Endometrial microvascular endothelial cells (primary cell): ENCODE measurements around the gene ST13. TPM values are rescaled to one million over a fixed set of nuclear protein-coding genes. Genes with fewer than 3 reads are reported as not detected.
"Not testable (repeated sequence)": the region's sequence is repeated elsewhere in the genome, so short reads cannot be mapped to it uniquely, and the experiment has no call there.

Experiments
- in situ Hi-C: cut with HindIII; loops from 2 replicates; pipeline ENCODE4 v1.10.0; 2017; ENCODE audit warnings: low sequenced_read_pairs, low pct_unique_long_range_greater_than_20kb; ENCODE audit errors: inconsistent ontology term
- total RNA-seq: library from RNA; depleted of rRNA; stranded (reverse); fragments of >200 nt; gene quantifications from one replicate; pipeline ENCODE4 v1.2.3, GENCODE V29; 2015; ENCODE audit errors: inconsistent ontology term

ST13 gene
- total RNA-seq, 1 donor from 2014 or later: 88.5 TPM

DNA sequence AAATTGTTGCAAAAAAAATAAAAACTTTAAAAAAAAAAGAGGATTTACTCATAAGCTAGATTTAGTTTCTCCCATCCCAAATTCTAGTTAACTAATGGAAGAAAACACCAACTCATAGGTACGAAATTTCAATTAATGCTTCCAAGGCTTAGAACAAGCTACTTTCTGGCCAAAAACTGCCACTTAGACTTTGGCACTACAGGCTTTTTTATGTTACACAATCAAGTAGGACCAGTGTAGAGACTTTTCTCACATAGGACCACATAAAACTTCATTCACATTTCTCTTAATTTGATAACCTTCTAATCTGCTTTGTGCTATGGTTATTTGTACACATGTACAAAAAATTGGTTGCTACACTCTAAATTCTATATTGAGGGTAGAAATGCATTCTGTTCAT is 3.1 kb downstream of the ST13 start:
- in situ Hi-C loops: no loop called here

- in situ Hi-C loops: not testable (repeated sequence)
Observed at GRCh38 chr22:40845816-40846215, 10.6 kb downstream of the ST13 start.

GRCh38 chr22:40844951-40845350 is 11.5 kb downstream of the ST13 start:
- in situ Hi-C loops: no loop called here

- in situ Hi-C loops: no loop called here
Observed at GRCh38 chr22:40838486-40838885, 18.0 kb downstream of the ST13 start.

- in situ Hi-C loops: no loop called here
Observed at GRCh38 chr22:40834619-40835018, 21.8 kb downstream of the ST13 start.

GRCh38 chr22:40829131-40829530 is 27.3 kb downstream of the ST13 start:
- in situ Hi-C loops: no loop called here

DNA sequence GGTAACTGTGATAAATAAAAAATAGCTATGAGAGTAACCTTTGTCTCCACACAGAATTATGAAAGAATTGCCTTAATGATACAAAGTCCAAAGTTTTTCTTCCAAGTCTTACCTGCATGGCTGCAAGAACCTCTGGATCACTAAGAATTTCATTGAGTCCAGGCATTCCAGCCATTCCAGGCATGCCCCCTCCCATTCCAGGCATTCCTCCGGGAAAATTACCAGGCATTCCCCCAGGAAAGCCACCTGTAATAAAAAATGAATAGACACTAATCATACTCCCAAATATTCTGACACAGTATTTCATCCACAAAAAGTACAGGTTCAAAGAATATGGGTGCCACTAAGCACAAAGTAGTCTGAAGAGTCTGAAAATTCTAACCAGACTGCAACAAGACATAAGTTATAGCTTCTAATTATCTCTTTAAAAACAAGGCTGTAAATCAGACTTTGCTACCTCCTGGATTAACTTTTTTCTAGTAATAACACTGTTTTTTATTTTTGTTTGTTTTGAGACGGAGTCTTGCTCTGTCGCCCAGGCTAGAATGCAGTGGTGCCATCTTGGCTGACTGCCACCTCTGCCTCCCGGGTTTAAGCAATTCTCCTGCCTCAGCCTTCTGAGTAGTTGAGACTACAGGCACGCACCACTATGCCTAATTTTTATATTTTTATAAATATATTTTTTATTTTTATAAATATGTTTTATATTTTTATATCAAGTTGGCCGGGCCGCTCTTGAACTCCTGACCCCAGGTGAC is 29.3 kb downstream of the ST13 start:
- in situ Hi-C loops: no loop called here

DNA sequence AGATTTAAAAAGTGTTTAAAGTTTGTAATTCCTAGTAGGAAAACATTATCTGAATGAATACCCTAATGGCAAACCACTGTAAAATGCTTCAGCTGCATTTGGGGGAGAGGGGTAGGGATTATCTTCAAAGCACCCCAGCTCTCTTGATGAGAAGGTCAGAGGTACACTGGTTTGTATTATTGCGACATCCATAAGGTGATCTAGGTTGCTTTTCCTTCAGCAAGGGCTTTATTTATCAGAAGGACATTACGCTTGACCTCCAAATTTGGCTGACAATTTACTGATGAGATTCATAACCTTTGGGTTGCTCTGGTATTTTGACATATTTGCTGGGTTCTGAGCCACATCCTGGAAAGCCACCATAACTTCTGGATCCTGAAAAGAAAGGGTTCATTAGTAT is 30.1 kb downstream of the ST13 start:
- in situ Hi-C loops: not testable (repeated sequence)

- in situ Hi-C loops: no loop called here
Observed at GRCh38 chr22:40823426-40823825, 33.0 kb downstream of the ST13 start.

DNA sequence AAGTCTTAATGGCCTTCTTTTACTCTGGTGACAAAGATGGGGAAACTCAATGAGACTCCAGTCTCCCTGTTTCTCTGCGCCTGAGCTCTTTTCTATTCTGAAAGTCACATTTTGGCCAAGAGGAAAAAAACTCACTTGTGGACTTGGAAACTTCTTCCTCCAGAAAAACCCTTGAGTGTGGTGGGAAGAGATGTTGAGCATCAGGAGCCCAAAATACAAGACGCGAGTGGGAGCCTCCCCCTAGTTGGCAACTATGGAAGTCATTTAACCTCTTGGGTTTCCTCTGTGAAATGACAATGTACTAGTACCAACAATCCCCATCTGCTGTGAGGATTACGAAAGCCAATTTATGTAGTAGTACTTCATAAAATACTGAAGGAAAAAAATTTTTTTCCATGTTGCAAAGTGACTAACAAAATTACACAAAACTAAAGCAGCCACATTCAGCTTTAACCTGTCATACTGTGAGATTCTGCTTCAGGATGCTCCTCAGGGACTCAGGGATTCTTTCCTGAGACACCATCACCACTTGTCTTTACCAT is 36.8 kb downstream of the ST13 start:
- in situ Hi-C loops: no loop called here

DNA sequence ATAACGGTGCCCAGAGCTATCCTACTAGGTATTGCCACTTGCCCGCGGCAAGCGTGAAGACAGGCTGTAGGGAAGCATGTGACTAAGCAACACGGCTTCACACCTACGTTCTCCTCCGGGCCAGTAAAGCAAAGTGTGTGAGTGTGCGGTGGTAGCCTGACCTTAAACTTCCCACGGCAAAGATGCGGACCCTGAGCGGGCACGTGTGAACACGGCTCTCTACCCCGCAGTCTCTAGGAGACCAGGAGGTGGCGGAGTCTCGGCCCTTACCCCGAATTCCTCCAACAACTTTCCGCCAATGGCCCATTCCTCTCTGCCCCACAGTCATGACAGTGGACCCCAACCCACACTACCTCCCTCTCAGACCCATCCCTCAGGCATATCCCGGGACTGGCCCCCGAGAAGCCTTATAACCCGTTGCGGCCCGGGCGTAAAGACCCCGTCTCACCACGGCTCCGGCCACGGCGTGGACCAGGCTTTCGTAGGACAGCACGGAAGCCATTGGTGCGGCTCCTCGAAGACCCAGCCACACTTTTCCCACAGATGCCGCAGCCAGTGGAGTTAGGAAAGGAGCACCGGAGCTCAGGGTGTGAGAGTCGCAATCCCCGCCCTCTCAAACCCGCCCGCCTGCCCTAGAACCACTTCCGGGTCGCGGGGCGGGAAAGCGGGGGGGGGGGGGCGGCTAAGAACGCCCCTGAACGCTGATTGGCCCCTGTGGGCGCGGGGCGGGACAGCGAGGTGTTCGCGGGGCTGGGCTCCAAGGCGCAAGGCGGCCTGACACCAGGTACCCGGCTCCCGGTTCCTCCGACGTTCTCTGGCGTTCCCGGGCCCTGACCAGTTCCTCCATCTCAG is 37.5 kb downstream of the ST13 start, which contains the start of gene SLC25A17:
TSS of gene SLC25A17 (minus strand) at position 600 of the 852 bp plus-strand sequence. CDS start at position 502, 98 bp downstream.
- in situ Hi-C loops: no loop called here

DNA sequence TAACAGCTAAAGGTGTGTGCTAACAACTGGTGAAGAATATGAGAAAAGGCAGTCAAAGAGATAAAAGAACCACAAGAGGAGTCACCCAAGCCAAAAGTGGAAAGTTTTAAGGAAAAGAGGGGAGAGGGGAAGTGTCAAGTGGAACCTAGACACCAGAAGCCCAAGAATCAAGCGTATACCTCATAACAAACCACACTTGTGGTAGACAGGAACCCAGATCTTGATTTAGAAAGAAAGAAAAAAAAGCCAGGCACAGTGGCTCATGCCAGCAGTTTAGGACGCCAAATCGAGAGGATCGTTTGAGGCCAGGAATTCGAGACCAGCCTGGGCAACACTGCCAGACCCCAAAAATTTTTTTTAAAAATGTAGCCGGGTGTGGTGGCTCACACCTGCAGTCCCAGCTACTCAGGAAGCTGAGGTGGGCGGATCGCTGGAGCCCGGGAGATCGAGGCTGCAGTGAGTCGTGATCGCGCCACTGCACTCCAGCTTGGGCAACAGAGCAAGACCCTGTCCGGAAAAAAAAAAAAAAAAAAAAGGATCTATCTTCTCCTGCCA is 38.2 kb downstream of the ST13 start:
- in situ Hi-C loops: no loop called here

DNA sequence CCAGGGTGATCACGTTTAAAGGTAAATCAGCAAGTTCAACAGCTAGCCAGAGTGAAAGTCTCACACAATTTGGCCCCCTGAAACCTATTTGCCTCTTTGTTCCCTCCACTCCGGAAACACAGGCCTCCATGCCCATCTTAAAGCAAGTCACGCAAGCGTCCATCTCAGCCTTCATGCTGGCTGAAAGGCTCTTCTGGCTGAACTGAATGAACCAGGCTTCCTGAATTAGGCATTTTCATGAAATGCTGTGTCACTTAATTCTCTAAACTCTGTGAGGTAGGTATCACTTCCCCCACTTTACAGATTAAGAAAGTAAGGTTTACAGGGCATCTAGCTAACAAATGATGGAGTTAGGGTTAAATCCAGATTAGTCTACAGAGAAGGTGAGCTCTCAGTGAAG is 38.7 kb downstream of the ST13 start:
- in situ Hi-C loops: no loop called here

DNA sequence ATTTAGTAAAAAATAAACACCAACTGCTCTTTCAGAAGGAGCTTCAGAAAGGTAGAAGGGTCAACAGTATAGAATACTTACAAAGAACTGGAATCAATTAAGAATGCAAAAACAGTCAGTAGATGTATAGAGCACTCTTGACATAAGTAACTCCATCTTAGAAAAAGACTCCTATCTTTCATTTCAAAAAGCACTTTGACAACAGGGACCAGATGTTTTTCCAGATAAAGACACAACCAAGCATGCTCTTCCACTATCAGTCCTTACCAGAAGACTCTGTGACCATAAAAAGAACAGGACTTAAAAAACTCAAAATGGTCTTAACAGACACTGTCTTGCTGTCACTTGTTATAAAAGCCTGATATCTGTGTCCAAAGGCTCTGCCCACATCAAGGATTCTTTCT is 42.5 kb downstream of the ST13 start:
- in situ Hi-C loops: no loop called here

DNA sequence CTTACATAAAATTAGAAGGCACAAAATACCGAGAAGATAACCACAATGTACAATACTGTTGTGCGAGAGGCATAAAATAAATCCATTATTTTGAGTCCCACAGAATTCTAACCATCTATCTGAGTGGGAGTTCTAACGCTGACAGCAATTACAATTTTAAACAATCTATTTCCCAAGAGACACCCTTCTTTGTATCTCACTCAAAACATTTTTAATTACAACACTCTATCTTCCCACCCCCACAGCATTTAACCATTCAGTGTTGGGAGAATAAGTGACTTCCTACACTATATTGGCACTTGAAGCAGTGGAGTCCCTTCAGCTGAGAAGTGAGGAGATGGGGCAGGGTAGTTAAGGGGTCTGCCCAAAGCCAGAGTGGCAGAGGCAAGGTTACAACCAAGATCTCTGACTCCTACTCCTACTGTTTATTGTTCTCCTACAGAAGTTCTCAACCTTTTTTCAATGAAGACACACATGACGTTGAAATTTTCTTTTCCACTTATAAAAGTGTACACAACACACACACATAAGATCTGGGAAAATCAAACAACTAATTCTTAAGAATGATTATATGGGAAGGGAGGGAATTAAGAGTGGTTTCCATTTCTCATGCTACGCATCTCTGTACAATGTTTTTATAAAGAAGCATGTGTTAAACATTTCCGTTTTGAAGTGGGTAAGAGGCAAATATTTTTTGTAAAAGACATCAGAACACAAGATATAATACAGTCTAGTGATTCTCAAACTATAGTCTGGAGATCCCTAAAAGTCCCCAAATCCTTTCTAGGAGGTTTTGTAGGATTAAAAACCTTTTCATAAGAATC is 48.2 kb downstream of the ST13 start:
- in situ Hi-C loops: no loop called here

DNA sequence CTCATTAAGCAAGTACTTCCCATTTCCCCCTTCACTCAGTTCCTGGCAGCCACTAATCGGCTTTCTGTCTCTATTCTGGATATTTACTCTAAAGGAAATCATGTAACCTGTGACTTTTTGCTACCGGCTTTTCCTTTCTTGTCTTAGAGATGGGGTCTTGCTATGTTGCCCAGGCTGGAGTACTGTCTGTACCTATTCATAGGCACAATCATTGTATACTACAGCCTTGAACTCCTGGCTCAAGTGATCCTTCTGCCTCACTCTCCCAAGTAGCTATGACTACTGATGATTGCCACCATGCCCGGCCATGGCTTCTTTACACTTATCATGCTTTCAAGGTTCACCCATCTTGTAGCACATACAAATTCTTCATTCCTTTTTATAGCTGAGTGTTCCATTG is 49.7 kb downstream of the ST13 start:
- in situ Hi-C loops: no loop called here

DNA sequence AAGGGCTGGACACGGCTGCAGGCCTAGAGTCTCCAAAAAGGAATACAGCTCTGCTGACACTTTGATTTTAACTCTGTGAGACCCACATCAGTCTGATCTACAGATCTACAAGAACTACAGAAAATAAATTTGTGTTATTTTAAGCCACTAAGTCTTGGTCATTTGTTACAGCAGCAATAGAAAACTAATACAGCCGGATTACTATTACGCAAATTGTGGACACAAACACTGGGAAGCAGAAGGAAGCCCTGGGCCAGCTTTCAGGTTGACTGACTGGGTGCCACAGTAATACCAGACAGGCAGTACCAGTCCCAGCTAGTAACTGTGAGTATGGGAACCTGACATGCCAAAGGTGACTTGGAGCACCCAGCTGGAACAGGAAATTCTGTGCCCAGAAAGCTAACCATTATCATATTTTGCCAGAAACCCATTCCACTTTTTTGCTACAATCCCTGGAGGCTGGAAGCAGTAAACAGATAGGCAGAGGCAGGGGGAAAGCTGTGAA is 50.7 kb downstream of the ST13 start:
- in situ Hi-C loops: no loop called here

DNA sequence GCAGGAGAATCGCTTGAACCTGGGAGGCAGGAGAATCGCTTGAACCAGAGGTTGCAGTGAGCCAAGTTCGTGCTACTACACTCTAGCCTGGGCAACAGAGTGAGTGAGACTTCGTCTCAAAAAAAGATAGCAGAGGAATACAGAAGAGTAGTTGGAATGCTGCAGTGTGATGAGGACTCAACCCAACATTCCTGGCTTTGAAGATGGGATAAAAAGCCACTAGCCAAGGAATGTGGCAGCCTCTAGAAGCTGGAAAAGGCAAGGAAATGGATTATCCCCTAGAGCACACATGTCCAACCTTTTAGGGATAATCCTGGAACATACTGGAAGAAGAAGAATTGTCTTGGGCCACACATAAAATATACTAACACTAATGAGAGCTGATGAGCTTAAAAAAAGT is 51.2 kb downstream of the ST13 start:
- in situ Hi-C loops: no loop called here

DNA sequence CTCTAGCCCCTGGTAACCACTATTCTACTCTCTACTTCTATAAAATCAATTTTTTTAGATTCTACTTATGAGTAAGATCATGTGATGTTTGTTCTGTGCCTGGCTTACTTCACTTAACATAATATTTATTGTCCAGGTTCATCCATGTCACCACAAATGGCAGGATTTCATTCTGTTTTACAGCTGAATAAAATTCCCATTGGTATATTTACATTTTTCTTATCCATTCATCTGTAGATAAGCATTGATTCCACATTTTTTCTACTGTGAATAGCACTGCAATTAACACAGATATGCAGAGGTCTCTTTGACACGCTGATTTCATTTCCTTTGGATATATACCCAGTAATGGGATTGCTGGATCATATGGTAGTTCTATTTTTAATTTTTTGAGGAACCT is 53.1 kb downstream of the ST13 start:
- in situ Hi-C loops: no loop called here
